ENCODE data around the gene FTSJ3.
A peak's percentile ranks its signal among the peaks of the same experiment; 100 is the strongest.

FTSJ3 gene

DNA sequence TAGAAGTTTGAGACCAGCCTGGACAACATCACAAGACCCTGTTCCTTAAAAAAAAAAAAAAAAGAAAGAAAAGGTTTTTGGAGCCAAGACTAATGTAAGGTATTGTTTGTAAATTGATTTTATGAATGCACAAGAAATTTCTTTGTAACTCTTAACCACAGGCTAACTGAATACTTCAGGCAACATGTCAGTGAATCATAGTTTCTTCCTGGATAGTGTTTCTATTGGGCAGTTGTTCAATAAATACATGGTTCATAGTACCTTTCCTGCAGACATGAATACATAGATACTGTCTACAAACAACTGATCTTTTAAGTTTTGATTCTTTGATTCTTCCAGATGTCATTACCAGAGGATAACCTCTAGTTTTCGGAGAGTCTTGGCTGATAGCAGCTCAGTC, 41.9 kb downstream of the FTSJ3 start:
- DNase-seq, result no peak

DNA sequence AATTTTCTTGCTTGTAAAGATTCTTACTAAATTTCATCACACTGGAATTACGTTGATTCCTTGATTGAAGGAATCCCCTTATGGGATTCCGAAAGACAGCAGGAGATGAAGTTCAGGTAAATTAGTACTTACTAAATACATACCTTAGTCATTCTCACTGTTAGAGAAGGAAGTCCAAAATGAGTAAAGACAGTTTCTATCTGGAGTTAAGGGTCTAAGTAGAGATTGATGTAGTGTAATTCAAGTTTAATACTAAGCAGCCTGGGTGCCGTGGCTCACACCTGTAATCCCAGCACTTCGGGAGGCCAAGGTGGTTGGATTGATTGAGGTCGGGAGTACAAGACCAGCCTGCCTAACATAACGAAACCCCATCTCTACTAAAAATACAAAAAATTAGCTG, 43.9 kb downstream of the FTSJ3 start:
- DNase-seq, result no peak

DNA sequence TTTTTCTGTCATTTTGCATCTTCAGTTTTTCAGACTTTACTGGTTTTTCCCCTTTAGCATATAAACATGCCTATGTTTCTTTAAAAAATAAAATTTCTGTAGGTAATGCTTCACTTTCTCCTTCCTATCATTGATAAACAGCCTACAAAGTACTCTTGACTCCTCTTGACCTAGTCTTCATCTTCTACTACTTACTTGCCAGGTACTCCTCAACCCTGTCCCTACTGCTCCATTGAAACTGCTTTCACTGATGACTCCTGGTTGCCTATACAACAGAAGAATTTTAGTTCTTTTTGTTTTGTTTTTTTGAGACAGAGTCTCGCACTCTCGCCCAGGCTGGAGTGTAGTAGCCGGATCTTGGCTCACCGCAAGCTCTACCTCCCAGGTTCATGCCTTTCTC, 46.5 kb downstream of the FTSJ3 start:
- no peak for DNase-seq

DNA sequence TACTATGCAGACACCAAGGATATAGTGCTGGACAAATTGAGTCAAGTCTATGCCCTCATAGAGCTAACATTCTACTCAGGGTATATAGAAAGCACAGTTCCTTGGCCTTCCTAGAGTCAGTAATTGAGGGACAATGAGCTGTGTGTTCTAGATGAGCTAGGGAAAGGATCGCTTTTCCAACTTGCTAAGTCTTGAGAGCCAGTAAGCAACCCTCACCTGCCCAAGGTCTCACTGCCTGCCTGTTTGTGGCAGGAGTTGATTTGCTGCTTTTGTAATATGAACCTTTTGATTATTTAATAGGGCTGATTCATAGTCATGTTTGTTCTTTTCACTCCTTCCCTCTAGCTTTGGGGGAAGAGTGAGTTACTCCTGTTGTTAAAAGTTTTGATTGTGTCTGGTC, 47.0 kb downstream of the FTSJ3 start:
- DNase-seq, result no peak

DNA sequence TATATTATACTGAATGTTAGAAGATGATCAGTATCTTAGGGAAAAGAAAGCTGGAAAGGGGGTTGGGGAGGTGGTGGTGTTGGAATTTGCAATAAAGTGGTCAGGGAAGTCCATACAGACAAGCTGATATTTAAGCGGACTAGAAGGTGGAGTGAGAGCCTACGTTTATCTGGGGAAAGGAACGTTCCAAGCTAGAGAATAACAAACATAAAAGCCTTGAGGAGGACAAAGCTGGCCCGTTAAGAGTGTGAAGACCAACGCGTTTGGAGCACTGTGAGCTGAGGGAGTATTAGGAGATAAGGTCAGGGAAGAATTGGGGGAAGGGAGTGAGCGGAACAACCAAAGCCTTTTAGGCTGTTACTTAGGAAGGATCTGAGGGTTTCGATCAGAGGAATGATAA, 52.0 kb downstream of the FTSJ3 start:
- DNase-seq, result no peak

DNA sequence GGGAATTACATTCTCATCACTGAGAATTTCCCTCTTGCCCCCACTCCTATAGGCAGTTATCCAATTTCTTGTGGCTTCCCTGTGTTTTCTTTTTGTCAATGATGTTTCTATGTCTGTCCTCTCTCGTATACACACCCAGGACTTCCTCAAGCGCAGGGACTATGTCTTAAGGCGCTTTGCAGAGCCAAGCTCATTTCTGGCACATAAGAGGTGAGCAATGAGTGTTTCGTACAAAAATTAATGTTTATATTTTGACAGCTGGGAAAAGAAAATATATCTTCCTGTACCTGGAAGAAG, 52.5 kb downstream of the FTSJ3 start:
- peak; percentile 35 for DNase-seq

DNA sequence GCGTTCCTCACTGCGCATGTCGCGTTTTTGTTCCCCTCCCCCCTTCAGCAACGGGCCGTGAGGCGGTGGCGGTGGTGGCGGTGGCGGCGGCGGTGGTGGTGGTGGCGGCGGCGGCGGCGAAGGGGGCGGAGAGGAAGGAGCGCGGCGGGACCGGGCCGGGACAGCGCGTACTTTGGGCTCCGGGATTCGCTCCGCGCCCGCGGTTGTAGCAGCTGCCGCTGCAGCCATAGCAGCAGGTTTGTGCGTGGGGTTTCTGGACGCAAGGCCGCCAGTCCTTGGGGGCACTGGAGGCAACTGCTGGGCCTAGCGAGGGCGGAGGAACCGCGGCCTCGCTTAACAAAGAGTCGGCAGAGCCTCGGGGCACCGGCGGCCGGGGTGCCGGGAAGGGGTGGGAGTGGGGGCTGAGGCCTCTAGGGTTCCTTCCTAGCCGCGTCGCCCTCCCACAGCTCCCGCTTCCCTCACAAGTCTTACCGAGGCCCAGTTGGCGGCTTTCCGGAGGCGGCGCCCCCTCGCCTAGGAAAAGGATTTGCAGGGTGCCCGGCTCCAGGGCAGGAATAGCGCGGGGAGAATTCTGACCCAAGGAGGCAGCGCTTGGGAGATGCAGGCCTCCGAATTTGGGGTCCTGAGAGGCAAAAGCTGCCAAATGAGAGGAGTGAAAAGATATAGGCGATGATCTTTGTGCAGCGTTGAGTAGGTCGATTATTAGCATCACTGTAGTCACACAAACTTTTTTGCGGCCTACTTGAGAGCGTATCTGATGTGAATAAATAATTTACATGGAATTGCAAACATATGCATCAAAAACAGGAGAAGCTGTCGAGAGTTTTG, 53.1 kb downstream of the FTSJ3 start, which contains the start of gene DDX42:
Gene DDX42, plus strand, starts transcription at position 30 of the 828 bp plus-strand sequence. CDS start 12,880 bp downstream, outside the sequence.
- DNase-seq, result peak; percentile 50

DNA sequence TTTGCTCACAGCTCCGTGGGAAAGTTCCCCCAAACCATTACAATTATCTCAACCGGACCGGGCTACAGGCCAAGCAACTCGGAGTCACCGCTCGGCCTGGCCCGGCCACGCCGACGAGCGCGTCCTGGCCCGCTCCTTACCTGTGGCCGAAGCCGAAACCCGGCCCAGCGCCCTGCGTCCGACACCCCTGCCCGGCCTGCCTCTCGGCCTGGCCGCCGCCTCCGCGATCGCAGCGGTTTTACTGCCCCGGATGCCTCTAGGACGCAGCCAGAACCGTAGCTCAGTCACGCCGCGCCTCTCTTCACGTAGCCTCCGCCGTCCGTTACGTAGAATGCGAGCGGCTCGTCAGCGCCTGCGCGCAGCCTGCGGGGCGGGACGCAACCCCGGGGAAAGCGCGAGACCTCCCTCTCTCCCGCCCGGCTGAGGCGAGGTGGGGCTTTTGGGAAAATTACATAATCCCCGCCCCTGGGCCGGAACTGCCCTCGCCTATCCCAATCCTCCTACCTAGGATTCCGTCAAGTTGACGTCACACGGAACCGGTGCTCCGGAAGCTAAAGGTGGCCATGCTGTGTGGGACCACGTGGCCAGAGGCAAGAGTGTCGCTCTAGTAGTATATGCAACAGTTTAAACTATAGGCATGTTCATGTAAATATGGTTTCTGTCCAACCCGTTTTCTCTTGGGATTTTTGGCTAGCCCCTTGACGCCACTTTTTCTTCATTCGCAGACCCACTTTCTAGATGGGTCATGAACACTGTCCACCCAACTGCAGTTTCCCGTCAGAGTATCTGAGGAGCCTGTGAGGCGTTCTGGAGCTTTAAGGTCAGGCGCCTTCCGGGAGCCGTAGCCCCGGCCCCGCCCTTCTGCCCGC, 54.0 kb downstream of the FTSJ3 start, which contains the start of gene CCDC47:
Gene CCDC47, minus strand, starts transcription at position 326 of the 869 bp plus-strand sequence. CDS start 7,422 bp downstream, outside the sequence.
- peak; percentile 100 for DNase-seq

DNA sequence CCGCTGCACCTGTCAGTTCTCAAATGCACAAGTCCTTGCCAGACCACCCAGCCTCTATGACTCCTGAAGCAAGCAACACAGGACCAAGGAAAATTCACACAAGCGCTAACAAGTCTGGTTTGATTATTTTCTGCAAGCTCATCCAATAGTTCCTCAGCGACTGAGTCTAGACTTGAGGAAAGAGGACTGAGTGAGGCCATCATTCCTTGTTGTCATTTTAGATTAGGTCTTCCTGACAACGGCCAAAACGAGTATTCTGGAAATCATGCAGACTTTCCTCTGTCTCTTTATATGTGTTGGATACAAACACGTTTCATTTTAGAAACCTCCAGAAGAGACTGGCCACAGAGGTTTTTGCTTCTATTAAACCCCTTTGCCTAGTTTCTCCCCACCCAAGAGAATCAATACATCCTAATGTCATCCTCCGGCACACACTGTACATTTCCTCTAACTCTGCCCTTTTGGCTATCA, 54.6 kb downstream of the FTSJ3 start:
- peak; percentile 28 for DNase-seq

All from suppressor macrophage treated with lipopolysaccharide for 4 hours (primary cell).